HCT116 (cell line): ENCODE results near the gene P2RX6. TPM values are rescaled to one million over a fixed set of nuclear protein-coding genes. Genes with fewer than 3 reads are reported as not detected.

ENCODE experiments used
- ATAC-seq: fragments of 200-7000 bp; cut with Tn5 transposase; 2 replicates; pipeline ENCODE4 v1.9.1; 2020; ENCODE audit warnings: mild to moderate bottlenecking, moderate library complexity
- BruUV-seq: library from RNA; stranded (reverse); fragments of 400-500 nt; replicated peaks from 2 replicates; lab custom pipeline; 2021; lab: Mats Ljungman, UMichigan
- CTCF ChIA-PET: fragments of 300-600 bp; sonication (Branson Sonifier 250); formaldehyde crosslinking; loops from one replicate; lab custom pipeline; 2021; ENCODE audit warnings: antibody characterized with exemption; lab: Charles Lee
- POLR2A ChIA-PET: fragments of 300-600, 350-600 bp; sonication (Branson Sonifier 250); formaldehyde crosslinking; loops from one replicate; lab custom pipeline; 2021; ENCODE audit warnings: antibody characterized with exemption; lab: Charles Lee
- RAD21 ChIA-PET, 2 experiments: fragments of 300-600 bp; sonication (Branson Sonifier 250); formaldehyde crosslinking; loops; one replicate each; lab custom pipeline; 2023; ENCODE audit warnings: low total read pairs in 2 of 2; ENCODE audit not compliant: uncharacterized antibody in 2 of 2, unreplicated experiment in 2 of 2, low non-redundant PET in 1 of 2; lab: Charles Lee
- DNase-seq: peaks from one replicate; pipeline ENCODE4 v3.0.0-alpha.2; 2010; ENCODE audit warnings: low read depth, low spot score
- H2AFZ ChIP-seq: fragments of 200-600 bp; shearing (Covaris generic), sonication (generic); 2 replicates; pipeline ENCODE4 v1.6.1; 2017; ENCODE audit warnings: low read depth, mixed run types, mixed read lengths, antibody characterized with exemption, low read length; ENCODE audit not compliant: poor library complexity, severe bottlenecking
- H3K27ac ChIP-seq: 2 replicates; pipeline ENCODE4 v1.5.1; 2012; ENCODE audit warnings: low read depth, low read length
- H3K27me3 ChIP-seq: fragments of 200-600 bp; sonication (generic); 2 replicates; pipeline ENCODE4 v1.6.1; 2016; ENCODE audit warnings: mixed run types, low read length, mixed read lengths; ENCODE audit not compliant: insufficient read depth
- H3K36me3 ChIP-seq, 2 experiments: fragments of 200-500 bp in 1 of 2; fragments of 200-600 bp in 1 of 2; sonication (Bioruptor generic) in 1 of 2; sonication (generic) in 1 of 2; 2 replicates each; pipeline versions ENCODE4 v1.5.1 to v1.6.1; 2014 to 2016; ENCODE audit warnings: low read length in 2 of 2, inconsistent platforms in 1 of 2, mixed read lengths in 1 of 2, mixed run types in 1 of 2; ENCODE audit not compliant: insufficient read depth in 2 of 2, control insufficient read depth in 1 of 2
- H3K4me1 ChIP-seq, 2 experiments: fragments of 200-600 bp in 1 of 2; sonication (generic) in 1 of 2; 2 replicates each; pipeline versions ENCODE4 v1.5.1 to v1.6.1; 2012 to 2017; ENCODE audit warnings: low read length in 2 of 2, inconsistent platforms in 1 of 2, mild to moderate bottlenecking in 1 of 2, mixed read lengths in 1 of 2, mixed run types in 1 of 2, moderate library complexity in 1 of 2; ENCODE audit not compliant: insufficient read depth in 2 of 2, control insufficient read depth in 1 of 2
- H3K4me2 ChIP-seq: fragments of 200-600 bp; sonication (generic); 2 replicates; pipeline ENCODE4 v1.6.1; 2017; ENCODE audit warnings: mixed run types, low read length, mixed read lengths
- H3K4me3 ChIP-seq, 2 experiments: fragments of 200-600 bp in 1 of 2; sonication (generic) in 1 of 2; replicated peaks in 1 of 2; 2 replicates each; pipeline ENCODE4 v1.5.1; 2011 to 2016; ENCODE audit warnings: low read length in 2 of 2, control low read depth in 1 of 2, low read depth in 1 of 2, mild to moderate bottlenecking in 1 of 2, mixed read lengths in 1 of 2, mixed run types in 1 of 2
- H3K79me2 ChIP-seq: fragments of 200-600 bp; sonication (generic); 2 replicates; pipeline ENCODE4 v1.6.1; 2017; ENCODE audit warnings: mild to moderate bottlenecking, mixed run types, low read length, moderate library complexity, mixed read lengths; ENCODE audit not compliant: insufficient read depth
- H3K9ac ChIP-seq: fragments of 200-600 bp; sonication (generic); 2 replicates; pipeline ENCODE4 v1.6.1; 2016; ENCODE audit warnings: low read length, mixed read lengths
- H3K9me2 ChIP-seq: fragments of 200-600 bp; sonication (generic), shearing (Covaris generic); 2 replicates; pipeline ENCODE4 v1.6.1; 2017; ENCODE audit warnings: mixed run types, mild to moderate bottlenecking, moderate library complexity; ENCODE audit not compliant: insufficient read depth
- H3K9me3 ChIP-seq, 2 experiments: fragments of 200-500 bp in 1 of 2; fragments of 200-600 bp in 1 of 2; sonication (Bioruptor generic) in 1 of 2; sonication (generic) in 1 of 2; 2 replicates each; pipeline ENCODE4 v1.6.1; 2014 to 2017; ENCODE audit warnings: low read length in 2 of 2, mixed read lengths in 2 of 2, inconsistent platforms in 1 of 2, low read depth in 1 of 2, mild to moderate bottlenecking in 1 of 2, mixed run types in 1 of 2, moderate library complexity in 1 of 2; ENCODE audit not compliant: control insufficient read depth in 1 of 2, insufficient read depth in 1 of 2
- H4K20me1 ChIP-seq: fragments of 200-600 bp; sonication (generic), shearing (Covaris generic); 2 replicates; pipeline ENCODE4 v1.6.1; 2017; ENCODE audit warnings: mixed run types, mild to moderate bottlenecking, moderate library complexity; ENCODE audit not compliant: insufficient read depth
- CEBPB ChIP-seq: IDR thresholded peaks from 2 replicates; pipeline ENCODE4 v1.6.1; 2012; ENCODE audit warnings: low read depth
- ELF1 ChIP-seq: IDR thresholded peaks from 2 replicates; pipeline ENCODE4 v1.6.1; 2012; ENCODE audit warnings: low read depth, borderline replicate concordance
- EZH2 ChIP-seq: fragments of 200-600 bp; sonication (generic); IDR thresholded peaks from 2 replicates; pipeline ENCODE4 v1.6.1; 2017; ENCODE audit warnings: antibody characterized with exemption, mixed run types
- EZH2phosphoT487 ChIP-seq: fragments of 200-600 bp; IDR thresholded peaks from 2 replicates; pipeline ENCODE4 v1.6.1; 2018; ENCODE audit warnings: antibody characterized with exemption, borderline replicate concordance
- FOSL1 ChIP-seq: IDR thresholded peaks from 2 replicates; pipeline ENCODE4 v1.6.1; 2012; ENCODE audit warnings: low read depth
- JUND ChIP-seq: IDR thresholded peaks from 2 replicates; pipeline ENCODE4 v1.6.1; 2012
- POLR2AphosphoS5 ChIP-seq: IDR thresholded peaks from 2 replicates; pipeline ENCODE4 v1.6.1; 2011; ENCODE audit warnings: mild to moderate bottlenecking, low read depth, low read length, moderate library complexity
- RAD21 ChIP-seq: IDR thresholded peaks from 2 replicates; pipeline ENCODE4 v1.6.1; 2012; ENCODE audit warnings: low read depth, mild to moderate bottlenecking
- SRF ChIP-seq: IDR thresholded peaks from 2 replicates; pipeline ENCODE4 v1.6.1; 2012; ENCODE audit warnings: low read depth
- YY1 ChIP-seq: IDR thresholded peaks from 2 replicates; pipeline ENCODE4 v1.6.1; 2011; ENCODE audit warnings: low read length, low read depth, moderate library complexity, mild to moderate bottlenecking; ENCODE audit not compliant: insufficient replicate concordance; ENCODE audit errors: extremely low read depth
- intact Hi-C: fragments of 100-400 bp; cut with micrococcal nuclease; formaldehyde crosslinking; loops from 2 replicates; pipeline ENCODE4 v1.10.0; 2022
- total RNA-seq: library from RNA; stranded (reverse); gene quantifications from one replicate; pipeline ENCODE4 v1.2.1, GENCODE V29; 2021; ENCODE audit not compliant: unreplicated experiment
- TF ChIP-seq, protein P1 (sequence below): IDR thresholded peaks from 2 replicates; pipeline ENCODE4 v1.6.1; 2012; ENCODE audit warnings: low read depth
- TF ChIP-seq, protein P2 (sequence below): IDR thresholded peaks from 2 replicates; pipeline ENCODE4 v1.6.1; 2012
- TF ChIP-seq, protein P3 (sequence below): IDR thresholded peaks from 2 replicates; pipeline ENCODE4 v1.6.1; 2012
- TF ChIP-seq, protein P4 (sequence below), 3 experiments: fragments of 200-600 bp in 1 of 3; sonication (generic) in 1 of 3; IDR thresholded peaks in 2 of 3; conservative IDR thresholded peaks in 1 of 3; 2 replicates each; pipeline ENCODE4 v1.5.1; 2012 to 2017; ENCODE audit warnings: low read depth in 2 of 3, low read length in 2 of 3, antibody characterized with exemption in 1 of 3, borderline replicate concordance in 1 of 3, control low read depth in 1 of 3, mild to moderate bottlenecking in 1 of 3, mixed read lengths in 1 of 3, mixed run types in 1 of 3, moderate library complexity in 1 of 3; ENCODE audit not compliant: insufficient read depth in 1 of 3

P2RX6 gene
- total RNA-seq, 1 experiment from 2014 or later = 0.20 TPM

DNA sequence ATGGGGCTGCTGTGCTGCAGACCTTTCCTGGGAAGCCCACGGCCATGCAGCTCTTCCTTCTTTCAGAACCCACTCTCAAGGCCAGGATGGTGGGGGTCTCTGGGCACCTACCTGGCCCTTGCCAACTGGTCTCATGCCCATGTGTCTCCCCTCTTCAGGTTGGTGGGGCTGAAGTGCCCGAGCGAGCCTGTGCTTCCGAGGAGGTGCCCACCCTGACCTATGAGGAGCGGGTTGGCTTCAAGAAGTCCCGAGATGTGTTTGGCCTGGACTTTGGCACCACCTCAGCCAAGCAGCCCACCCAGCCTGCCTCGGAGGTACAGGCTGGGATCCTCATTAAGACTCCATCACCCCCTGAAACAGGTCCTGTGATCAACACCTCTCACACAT, 22.9 kb upstream of the P2RX6 start (continued):
- TF ChIP-seq, protein P1, sequence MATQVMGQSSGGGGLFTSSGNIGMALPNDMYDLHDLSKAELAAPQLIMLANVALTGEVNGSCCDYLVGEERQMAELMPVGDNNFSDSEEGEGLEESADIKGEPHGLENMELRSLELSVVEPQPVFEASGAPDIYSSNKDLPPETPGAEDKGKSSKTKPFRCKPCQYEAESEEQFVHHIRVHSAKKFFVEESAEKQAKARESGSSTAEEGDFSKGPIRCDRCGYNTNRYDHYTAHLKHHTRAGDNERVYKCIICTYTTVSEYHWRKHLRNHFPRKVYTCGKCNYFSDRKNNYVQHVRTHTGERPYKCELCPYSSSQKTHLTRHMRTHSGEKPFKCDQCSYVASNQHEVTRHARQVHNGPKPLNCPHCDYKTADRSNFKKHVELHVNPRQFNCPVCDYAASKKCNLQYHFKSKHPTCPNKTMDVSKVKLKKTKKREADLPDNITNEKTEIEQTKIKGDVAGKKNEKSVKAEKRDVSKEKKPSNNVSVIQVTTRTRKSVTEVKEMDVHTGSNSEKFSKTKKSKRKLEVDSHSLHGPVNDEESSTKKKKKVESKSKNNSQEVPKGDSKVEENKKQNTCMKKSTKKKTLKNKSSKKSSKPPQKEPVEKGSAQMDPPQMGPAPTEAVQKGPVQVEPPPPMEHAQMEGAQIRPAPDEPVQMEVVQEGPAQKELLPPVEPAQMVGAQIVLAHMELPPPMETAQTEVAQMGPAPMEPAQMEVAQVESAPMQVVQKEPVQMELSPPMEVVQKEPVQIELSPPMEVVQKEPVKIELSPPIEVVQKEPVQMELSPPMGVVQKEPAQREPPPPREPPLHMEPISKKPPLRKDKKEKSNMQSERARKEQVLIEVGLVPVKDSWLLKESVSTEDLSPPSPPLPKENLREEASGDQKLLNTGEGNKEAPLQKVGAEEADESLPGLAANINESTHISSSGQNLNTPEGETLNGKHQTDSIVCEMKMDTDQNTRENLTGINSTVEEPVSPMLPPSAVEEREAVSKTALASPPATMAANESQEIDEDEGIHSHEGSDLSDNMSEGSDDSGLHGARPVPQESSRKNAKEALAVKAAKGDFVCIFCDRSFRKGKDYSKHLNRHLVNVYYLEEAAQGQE = no peak
- TF ChIP-seq, protein P2, sequence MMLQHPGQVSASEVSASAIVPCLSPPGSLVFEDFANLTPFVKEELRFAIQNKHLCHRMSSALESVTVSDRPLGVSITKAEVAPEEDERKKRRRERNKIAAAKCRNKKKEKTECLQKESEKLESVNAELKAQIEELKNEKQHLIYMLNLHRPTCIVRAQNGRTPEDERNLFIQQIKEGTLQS = no peak

DNA sequence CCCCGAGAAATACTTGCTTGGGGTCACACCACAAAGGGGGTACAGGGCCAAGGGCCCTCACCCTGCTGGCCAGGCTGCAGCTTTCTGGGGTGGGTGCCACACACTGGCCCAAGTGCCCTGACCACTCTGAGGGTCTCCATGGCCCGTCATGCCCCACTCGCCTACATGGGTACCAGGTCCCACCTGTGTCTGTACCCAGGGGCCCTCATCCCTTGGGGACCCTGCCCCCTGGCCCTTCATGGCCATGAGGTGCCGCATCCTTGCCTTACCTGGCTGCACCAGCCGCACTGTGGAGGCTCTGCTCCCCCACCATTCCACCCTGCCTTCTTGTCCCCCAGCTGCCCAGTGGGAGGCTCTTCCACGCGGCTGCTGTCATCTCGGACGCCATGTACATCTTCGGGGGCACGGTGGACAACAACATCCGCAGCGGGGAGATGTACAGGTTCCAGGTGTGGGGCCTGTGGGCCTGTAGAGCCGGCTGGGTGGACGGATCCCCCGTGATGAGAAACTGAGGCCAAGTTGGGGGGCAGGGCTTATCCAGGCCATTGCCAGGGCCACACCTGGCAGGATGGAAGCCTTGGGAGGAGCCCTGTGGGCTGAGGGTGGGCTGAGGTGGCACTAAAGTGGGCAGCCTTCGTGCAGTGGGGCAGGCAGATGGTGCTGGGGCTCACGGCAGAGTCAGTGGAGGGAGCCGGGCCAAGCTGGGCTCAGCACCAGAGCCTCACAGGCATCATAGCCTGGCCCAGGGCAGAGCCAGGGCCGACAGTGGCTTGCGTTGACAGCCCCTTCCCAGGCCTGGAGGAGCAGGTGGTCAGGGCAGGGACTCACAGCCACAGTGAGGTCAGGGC, 22.3 kb upstream of the P2RX6 start:
- peaks cover 2 to 6% of the 10 kb centered on the region in 2 experiments; a peak in 2 of 4 replicates for H3K36me3 ChIP-seq
- POLR2A ChIA-PET = no interaction called here
- TF ChIP-seq, protein P3, sequence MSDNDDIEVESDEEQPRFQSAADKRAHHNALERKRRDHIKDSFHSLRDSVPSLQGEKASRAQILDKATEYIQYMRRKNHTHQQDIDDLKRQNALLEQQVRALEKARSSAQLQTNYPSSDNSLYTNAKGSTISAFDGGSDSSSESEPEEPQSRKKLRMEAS = no peak
- TF ChIP-seq EZH2 = no peak
- TF ChIP-seq JUND = no peak
- TF ChIP-seq CEBPB = no peak
- no peak for TF ChIP-seq EZH2phosphoT487
- TF ChIP-seq SRF = no peak
- no peak for TF ChIP-seq FOSL1
- no peak for TF ChIP-seq ELF1
- TF ChIP-seq RAD21 = no peak
- TF ChIP-seq POLR2AphosphoS5 = no peak
- TF ChIP-seq, protein P1 = no peak
- TF ChIP-seq, protein P4, sequence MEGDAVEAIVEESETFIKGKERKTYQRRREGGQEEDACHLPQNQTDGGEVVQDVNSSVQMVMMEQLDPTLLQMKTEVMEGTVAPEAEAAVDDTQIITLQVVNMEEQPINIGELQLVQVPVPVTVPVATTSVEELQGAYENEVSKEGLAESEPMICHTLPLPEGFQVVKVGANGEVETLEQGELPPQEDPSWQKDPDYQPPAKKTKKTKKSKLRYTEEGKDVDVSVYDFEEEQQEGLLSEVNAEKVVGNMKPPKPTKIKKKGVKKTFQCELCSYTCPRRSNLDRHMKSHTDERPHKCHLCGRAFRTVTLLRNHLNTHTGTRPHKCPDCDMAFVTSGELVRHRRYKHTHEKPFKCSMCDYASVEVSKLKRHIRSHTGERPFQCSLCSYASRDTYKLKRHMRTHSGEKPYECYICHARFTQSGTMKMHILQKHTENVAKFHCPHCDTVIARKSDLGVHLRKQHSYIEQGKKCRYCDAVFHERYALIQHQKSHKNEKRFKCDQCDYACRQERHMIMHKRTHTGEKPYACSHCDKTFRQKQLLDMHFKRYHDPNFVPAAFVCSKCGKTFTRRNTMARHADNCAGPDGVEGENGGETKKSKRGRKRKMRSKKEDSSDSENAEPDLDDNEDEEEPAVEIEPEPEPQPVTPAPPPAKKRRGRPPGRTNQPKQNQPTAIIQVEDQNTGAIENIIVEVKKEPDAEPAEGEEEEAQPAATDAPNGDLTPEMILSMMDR (IDR thresholded peaks at IDR 0.05 in 2 of 3, conservative IDR thresholded peaks at IDR 0.05 in 1 of 3; ENCODE audit: borderline replicate concordance in 1 of 3, insufficient read depth in 1 of 3, low read depth in 2 of 3, low read length in 2 of 3) = no peak
- no peak for TF ChIP-seq YY1

More for the DNA sequence above, 22.3 kb upstream of the P2RX6 start:
- H3K9me3 ChIP-seq = no peaks in the 10 kb centered on the region
- BruUV-seq = no TSS peak
- no peaks in the 10 kb centered on the region for H3K27me3 ChIP-seq
- no peak overlapping the region for H3K27ac ChIP-seq
- RAD21 ChIA-PET = no interaction called here
- H3K4me3 ChIP-seq = no peak overlapping the region
- CTCF ChIA-PET = no interaction called here
- DNase-seq (no peak), ATAC-seq (no peak)
- H3K9me2 ChIP-seq = no peaks in the 10 kb centered on the region
- no peaks in the 10 kb centered on the region for H4K20me1 ChIP-seq
- no peak overlapping the region for H3K4me2 ChIP-seq
- H3K9ac ChIP-seq = no peak overlapping the region
- H3K4me1 ChIP-seq = no peaks in the 10 kb centered on the region
- no peak overlapping the region for H2AFZ ChIP-seq
- H3K79me2 ChIP-seq = no peaks in the 10 kb centered on the region
- intact Hi-C loops = no loop called here
